SK-N-SH (cell line): Measurements from ENCODE around the gene UQCRC1.

Experiments
- CHD2 ChIP-seq: fragments of 150-350 bp; IDR thresholded peaks from 2 replicates; pipeline ENCODE4 v1.6.1; 2018; ENCODE audit warnings: low read length; ENCODE audit not compliant: partially characterized antibody
- CTCF ChIP-seq: fragments of 200-600 bp; sonication (generic); IDR thresholded peaks from 2 replicates; pipeline ENCODE4 v1.6.1; 2017; ENCODE audit warnings: antibody characterized with exemption, mild to moderate bottlenecking, moderate library complexity
- EP300 ChIP-seq, 2 experiments: IDR thresholded peaks; 2 replicates each; pipeline versions ENCODE4 v1.4.0 to v1.6.1; 2012; ENCODE audit warnings: borderline replicate concordance in 1 of 2, low read depth in 1 of 2, low read length in 1 of 2
- FOXM1 ChIP-seq: IDR thresholded peaks from 2 replicates; pipeline ENCODE4 v1.4.0; 2012; ENCODE audit warnings: low read depth, mild to moderate bottlenecking
- GABPA ChIP-seq: IDR thresholded peaks from 2 replicates; pipeline ENCODE4 v1.4.0; 2012; ENCODE audit warnings: low read depth, mild to moderate bottlenecking
- JUND ChIP-seq: IDR thresholded peaks from 2 replicates; pipeline ENCODE4 v1.4.0; 2012
- MXI1 ChIP-seq: IDR thresholded peaks from 2 replicates; pipeline ENCODE4 v1.6.1; 2012; ENCODE audit warnings: mild to moderate bottlenecking, low read depth, low read length, improper control_type of control experiment
- RAD21 ChIP-seq: IDR thresholded peaks from 2 replicates; pipeline ENCODE4 v1.6.1; 2012; ENCODE audit warnings: mild to moderate bottlenecking, low read length
- RCOR1 ChIP-seq: fragments of 150-350 bp; IDR thresholded peaks from 2 replicates; pipeline ENCODE4 v1.6.1; 2017; ENCODE audit warnings: antibody characterized with exemption, low read length
- TAF1 ChIP-seq: IDR thresholded peaks from 2 replicates; pipeline ENCODE4 v1.6.1; 2012; ENCODE audit warnings: low read depth, mild to moderate bottlenecking, low read length, moderate library complexity, borderline replicate concordance
- USF2 ChIP-seq: fragments of 150-350 bp; IDR thresholded peaks from 2 replicates; pipeline ENCODE4 v1.6.1; 2017; ENCODE audit warnings: antibody characterized with exemption, low read length, low read depth, borderline replicate concordance
- YY1 ChIP-seq: IDR thresholded peaks from 2 replicates; pipeline ENCODE4 v1.4.0; 2012; ENCODE audit warnings: low read depth, mild to moderate bottlenecking

GRCh38 chr3:48591436-48591835, 18.0 kb downstream of the UQCRC1 start:
- TF ChIP-seq EP300 (IDR thresholded peaks at IDR 0.05; ENCODE audit: borderline replicate concordance in 1 of 2, low read depth in 1 of 2, low read length in 1 of 2) (no peak), MXI1 (no peak), JUND (no peak), TAF1 (no peak), CTCF (no peak), GABPA (no peak), FOXM1 (no peak), RAD21 (no peak), CHD2 (no peak), YY1 (no peak), RCOR1 (no peak), USF2 (no peak)
